Endothelial cell of umbilical vein (primary cell): ENCODE measurements around the gene USP16. TPM values are rescaled to one million over a fixed set of nuclear protein-coding genes. Genes with fewer than 3 reads are reported as not detected.

Experiments used
- BruUV-seq: library from RNA; stranded (reverse); fragments of 400-500 nt; replicated peaks from 2 replicates; lab custom pipeline; 2021; lab: Mats Ljungman, UMichigan
- CTCF ChIA-PET: fragments of 300-600, 350-600 bp; sonication (Branson Sonifier 250); formaldehyde crosslinking; loops from one replicate; lab custom pipeline; 2021; ENCODE audit warnings: antibody characterized with exemption, inconsistent platforms; lab: Charles Lee
- POLR2A ChIA-PET: fragments of 300-600, 350-600 bp; sonication (Branson Sonifier 250); formaldehyde crosslinking; loops from one replicate; lab custom pipeline; 2021; ENCODE audit warnings: antibody characterized with exemption, inconsistent platforms; lab: Charles Lee
- DNase-seq: peaks from one replicate; pipeline ENCODE4 v3.0.0-alpha.2; 2011; ENCODE audit warnings: low read depth, low spot score
- FAIRE-seq: peaks from 2 replicates; lab custom pipeline; 2011; peaks lifted over from hg19 to GRCh38; lab: Jason Lieb, UNC
- H2AFZ ChIP-seq: 2 replicates; pipeline ENCODE4 v1.6.0; 2012; ENCODE audit warnings: low read depth, low read length, control low read depth, inconsistent platforms
- H3K27ac ChIP-seq: 2 replicates; pipeline ENCODE4 v1.5.1; 2011; ENCODE audit warnings: low read depth, mild to moderate bottlenecking, control low read depth, low read length, moderate library complexity; ENCODE audit not compliant: insufficient read depth
- H3K27me3 ChIP-seq, 2 experiments: 2 replicates each; pipeline versions ENCODE4 v1.6.0 to v1.6.1; 2011; ENCODE audit warnings: low read length in 2 of 2, mixed read lengths in 1 of 2; ENCODE audit not compliant: control insufficient read depth in 2 of 2, insufficient read depth in 2 of 2
- H3K36me3 ChIP-seq, 2 experiments: 2 replicates in 1 of 2; 3 replicates in 1 of 2; pipeline ENCODE4 v1.5.1; 2011; ENCODE audit warnings: low read length in 2 of 2, mild to moderate bottlenecking in 1 of 2, moderate library complexity in 1 of 2; ENCODE audit not compliant: control insufficient read depth in 2 of 2, insufficient read depth in 2 of 2; ENCODE audit errors: extremely low read depth in 1 of 2
- H3K4me1 ChIP-seq: 3 replicates; pipeline ENCODE4 v1.5.1; 2011; ENCODE audit warnings: mild to moderate bottlenecking, low read length; ENCODE audit not compliant: control insufficient read depth, insufficient read depth; ENCODE audit errors: extremely low read depth
- H3K4me2 ChIP-seq: 2 replicates; pipeline ENCODE4 v1.6.1; 2011; ENCODE audit warnings: low read length, control low read depth, mixed read lengths; ENCODE audit not compliant: insufficient read depth
- H3K4me3 ChIP-seq, 3 experiments: fragments of 200-600 bp in 1 of 3; sonication (generic), shearing (Covaris generic) in 1 of 3; replicated peaks in 1 of 3; 2 replicates each; pipeline ENCODE4 v1.5.1; 2011 to 2016; ENCODE audit warnings: control low read depth in 3 of 3, low read length in 3 of 3, mild to moderate bottlenecking in 2 of 3, inconsistent platforms in 1 of 3, low read depth in 1 of 3, moderate library complexity in 1 of 3; ENCODE audit not compliant: insufficient read depth in 1 of 3
- H3K79me2 ChIP-seq: 2 replicates; pipeline ENCODE4 v1.6.0; 2012; ENCODE audit warnings: low read length, inconsistent platforms; ENCODE audit not compliant: control insufficient read depth, insufficient read depth
- H3K9ac ChIP-seq: replicated peaks from 2 replicates; pipeline ENCODE3; 2011; ENCODE audit warnings: low read length, control low read depth; ENCODE audit not compliant: insufficient read depth; ENCODE audit errors: extremely low read depth
- H3K9me1 ChIP-seq: replicated peaks from 3 replicates; pipeline ENCODE4 v1.6.0; 2011; ENCODE audit warnings: mild to moderate bottlenecking, low read length; ENCODE audit not compliant: control insufficient read depth, insufficient read depth; ENCODE audit errors: extremely low read depth
- H3K9me3 ChIP-seq: replicated peaks from 2 replicates; pipeline ENCODE4 v1.5.1; 2012; ENCODE audit warnings: low read length, inconsistent platforms; ENCODE audit not compliant: control insufficient read depth, insufficient read depth
- H4K20me1 ChIP-seq: replicated peaks from 2 replicates; pipeline ENCODE3; 2011; ENCODE audit warnings: mild to moderate bottlenecking, low read length; ENCODE audit not compliant: control insufficient read depth, insufficient read depth; ENCODE audit errors: extremely low read depth
- EZH2 ChIP-seq: IDR thresholded peaks from 2 replicates; pipeline ENCODE4 v1.6.1; 2012; ENCODE audit warnings: borderline replicate concordance, low read depth, mild to moderate bottlenecking, moderate library complexity, low read length, inconsistent platforms; ENCODE audit not compliant: severe bottlenecking
- FOS ChIP-seq: IDR thresholded peaks from 2 replicates; pipeline ENCODE4 v1.6.1; 2011; ENCODE audit warnings: mild to moderate bottlenecking, low read length, moderate library complexity, borderline replicate concordance; ENCODE audit not compliant: insufficient read depth
- GATA2 ChIP-seq: IDR thresholded peaks from 2 replicates; pipeline ENCODE4 v1.7.0; 2011; ENCODE audit warnings: low read depth, mild to moderate bottlenecking, moderate library complexity, mixed read lengths, low read length; ENCODE audit not compliant: insufficient read length, insufficient read depth
- JUN ChIP-seq: IDR thresholded peaks from 2 replicates; pipeline ENCODE4 v1.6.1; 2011; ENCODE audit warnings: borderline replicate concordance, low read depth; ENCODE audit not compliant: insufficient read length, insufficient read depth
- MAX ChIP-seq: IDR thresholded peaks from 2 replicates; pipeline ENCODE4 v1.6.1; 2011; ENCODE audit not compliant: insufficient read depth, insufficient read length
- MYC ChIP-seq: IDR thresholded peaks from one replicate; pipeline ENCODE4 v1.6.1; 2011; ENCODE audit warnings: mild to moderate bottlenecking, low read depth, low read length
- POLR2A ChIP-seq: IDR thresholded peaks from 2 replicates; pipeline ENCODE4 v1.6.1; 2012; ENCODE audit warnings: low read depth, mild to moderate bottlenecking, control low read depth, low read length
- dilution Hi-C: fragments of 300-500 bp; cut with MboI; formaldehyde crosslinking; loops from one replicate; pipeline ENCODE4 v1.15.0; 2019; ENCODE audit warnings: low sequenced_read_pairs; ENCODE audit not compliant: extremely low pct_ligation_motif_present
- intact Hi-C: fragments of 100-400 bp; cut with micrococcal nuclease; formaldehyde crosslinking; loops from one replicate; pipeline ENCODE4 v1.10.0; 2022
- polyA plus RNA-seq, 4 experiments: library from polyadenylated mRNA; depleted of rRNA in 3 of 4; stranded (reverse) in 3 of 4; unstranded in 1 of 4; fragments of >200 nt; gene quantifications; 2 replicates each; pipeline versions ENCODE4 v1.2.1 to v1.2.3, GENCODE V29; 2011 to 2012; ENCODE audit warnings: missing spikeins in 1 of 4
- total RNA-seq: library from RNA; stranded (reverse); gene quantifications from 2 replicates; pipeline ENCODE4 v1.2.3, GENCODE V29; 2021
- TF ChIP-seq, protein P1 (sequence below), 2 donors: IDR thresholded peaks; 1 replicate in 1 of 2; 2 replicates in 1 of 2; pipeline ENCODE4 v1.5.1; 2011; ENCODE audit warnings: low read length in 2 of 2, mild to moderate bottlenecking in 2 of 2, moderate library complexity in 2 of 2, control low read depth in 1 of 2, inconsistent platforms in 1 of 2, low read depth in 1 of 2; ENCODE audit not compliant: insufficient read depth in 1 of 2; ENCODE audit errors: extremely low read depth in 1 of 2

Gene USP16
- total and polyA plus RNA-seq, 2 donors (not counting 3 experiments of a cell fraction or from before 2014, with no cell fraction given): 5.9 to 31.3 TPM

DNA sequence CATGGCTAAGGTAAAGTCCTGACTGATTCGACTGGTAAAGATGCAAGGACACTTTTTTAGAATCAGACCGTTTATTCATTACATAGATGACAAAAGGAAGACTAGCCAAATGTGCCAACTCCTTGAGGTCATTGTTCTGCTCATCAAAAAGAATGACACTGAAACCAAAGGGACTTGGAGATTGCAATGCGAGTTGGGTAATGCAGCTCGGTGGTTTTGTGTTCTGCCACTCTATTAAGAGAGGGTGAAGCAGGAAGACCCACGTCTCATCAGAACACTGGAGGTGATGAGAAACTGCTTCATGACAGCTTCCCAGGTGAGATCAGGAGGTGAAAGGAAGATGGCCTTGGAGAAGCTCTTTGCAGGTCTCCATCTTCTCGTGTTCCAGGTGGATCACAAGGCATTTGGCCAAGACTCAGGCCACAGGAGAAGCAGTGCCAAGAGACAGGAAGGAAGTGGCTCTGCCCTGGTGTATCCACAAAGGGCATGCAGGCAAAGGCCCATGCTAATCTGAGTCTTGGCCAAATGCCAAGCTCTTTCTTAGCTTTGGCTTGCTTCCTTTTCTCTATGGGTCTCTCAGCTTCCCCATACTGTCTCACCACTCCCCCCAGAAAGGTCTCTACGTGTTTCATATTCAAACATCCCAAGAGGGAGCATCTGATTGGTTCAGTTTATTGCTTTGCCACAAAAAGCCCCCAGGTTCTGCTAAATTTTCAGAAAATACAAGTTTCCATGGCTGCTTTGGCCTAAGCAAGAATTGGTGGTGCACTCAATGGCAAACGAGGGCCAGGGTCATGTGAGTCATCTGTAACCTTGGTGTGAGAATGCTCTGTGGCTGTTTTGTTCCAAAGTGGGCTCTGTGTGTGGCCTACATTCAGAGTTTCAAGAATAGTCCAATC lies 54.6 kb downstream of the USP16 start:
- Histone ChIP-seq H4K20me1 (no peaks in the 10 kb centered on the region), H3K36me3 (no peaks in the 10 kb centered on the region), H3K4me2 (no peak overlapping the region), H3K4me1 (peaks cover 18% of the 10 kb centered on the region), H2AFZ (no peak overlapping the region), H3K27ac (no peak overlapping the region), H3K79me2 (no peaks in the 10 kb centered on the region), H3K9me3 (no peaks in the 10 kb centered on the region), H3K9me1 (no peaks in the 10 kb centered on the region), H3K27me3 (no peaks in the 10 kb centered on the region), H3K4me3 (no peak overlapping the region), H3K9ac (no peak overlapping the region)
- ChIA-PET POLR2A (no interaction called here), CTCF (interaction anchor here (1.5 kb wide), 1 partner anchor 269 kb away, joined by 3 read pairs; no protein-coding TSS in a partner anchor)
- intact Hi-C loops: no loop called here
- no peak for TF ChIP-seq MAX
- TF ChIP-seq GATA2: no peak
- no peak for TF ChIP-seq FOS
- TF ChIP-seq POLR2A: no peak
- TF ChIP-seq, protein P1, sequence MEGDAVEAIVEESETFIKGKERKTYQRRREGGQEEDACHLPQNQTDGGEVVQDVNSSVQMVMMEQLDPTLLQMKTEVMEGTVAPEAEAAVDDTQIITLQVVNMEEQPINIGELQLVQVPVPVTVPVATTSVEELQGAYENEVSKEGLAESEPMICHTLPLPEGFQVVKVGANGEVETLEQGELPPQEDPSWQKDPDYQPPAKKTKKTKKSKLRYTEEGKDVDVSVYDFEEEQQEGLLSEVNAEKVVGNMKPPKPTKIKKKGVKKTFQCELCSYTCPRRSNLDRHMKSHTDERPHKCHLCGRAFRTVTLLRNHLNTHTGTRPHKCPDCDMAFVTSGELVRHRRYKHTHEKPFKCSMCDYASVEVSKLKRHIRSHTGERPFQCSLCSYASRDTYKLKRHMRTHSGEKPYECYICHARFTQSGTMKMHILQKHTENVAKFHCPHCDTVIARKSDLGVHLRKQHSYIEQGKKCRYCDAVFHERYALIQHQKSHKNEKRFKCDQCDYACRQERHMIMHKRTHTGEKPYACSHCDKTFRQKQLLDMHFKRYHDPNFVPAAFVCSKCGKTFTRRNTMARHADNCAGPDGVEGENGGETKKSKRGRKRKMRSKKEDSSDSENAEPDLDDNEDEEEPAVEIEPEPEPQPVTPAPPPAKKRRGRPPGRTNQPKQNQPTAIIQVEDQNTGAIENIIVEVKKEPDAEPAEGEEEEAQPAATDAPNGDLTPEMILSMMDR (IDR thresholded peaks at IDR 0.05; ENCODE audit: extremely low read depth in 1 of 2, insufficient read depth in 1 of 2, low read depth in 1 of 2, low read length in 2 of 2): no peak
- TF ChIP-seq MYC: no peak
- no peak for TF ChIP-seq EZH2
- no peak for TF ChIP-seq JUN
- FAIRE-seq: peak; percentile 67
- no TSS peak for BruUV-seq
- dilution Hi-C loops: no loop called here
- DNase-seq: no peak
